Measurements from ENCODE around the gene ENC1. TPM values are rescaled to one million over a fixed set of nuclear protein-coding genes. Genes with fewer than 3 reads are reported as not detected.
A peak's percentile ranks its signal among the peaks of the same experiment; 100 is the strongest.

The ENC1 gene
- total RNA-seq, 1 experiment from 2014 or later: 24.5 TPM

- intact Hi-C loops (cut with micrococcal nuclease): loop anchor here (1.0 to 5.0 kb wide), 5 partner anchors 233 to 409 kb away; no protein-coding TSS in a partner anchor
- ChIA-PET CTCF (interaction anchor here (0.5 to 1.4 kb wide), 7 partner anchors 98 to 739 kb away, joined by 3 to 11 read pairs (median 4); no protein-coding TSS in a partner anchor), POLR2A (ENCODE audit: unreplicated experiment) (interaction anchor here (0.5 to 1.0 kb wide), 5 partner anchors 9 to 826 kb away, joined by 3 to 9 read pairs (median 4); no protein-coding TSS in a partner anchor)
- Histone ChIP-seq H3K27ac (ENCODE audit: low read length) (peak overlapping the region; percentile 69), H3K9ac (ENCODE audit: low read length) (peak overlapping the region; percentile 78), H3K27me3 (ENCODE audit: low read length) (no peaks in the 10 kb centered on the region), H3K4me2 (ENCODE audit: low read length) (peak overlapping the region; percentile 89), H3K4me1 (ENCODE audit: insufficient read depth, low read length) (peaks cover 51% of the 10 kb centered on the region), H2AFZ (ENCODE audit: low read length) (peak overlapping the region; percentile 73), H3K79me2 (ENCODE audit: low read length) (peaks cover 43% of the 10 kb centered on the region), H3F3A (ENCODE audit: low read length, unreplicated experiment) (peaks cover 6% of the 10 kb centered on the region), H4K20me1 (ENCODE audit: low read length) (peaks cover 20% of the 10 kb centered on the region), H3K9me3 (ENCODE audit: low read length) (no peaks in the 10 kb centered on the region), H3K9me2 (replicated peaks; ENCODE audit: low read length) (no peaks in the 10 kb centered on the region), H3K4me3 (ENCODE audit: low read length) (peak overlapping the region; percentile 91), H3K36me3 (ENCODE audit: low read depth, low read length) (peaks cover under 1% of the 10 kb centered on the region; the same call in 1 of the 2 replicates)
- peak; percentile 41 for ATAC-seq
- no TSS peak for BruUV-seq (replicated peaks)
- TF ChIP-seq EZH2 (IDR thresholded peaks at IDR 0.05; ENCODE audit: low read length, unreplicated experiment): no peak
- TF ChIP-seq CTCF (conservative IDR thresholded peaks at IDR 0.05; ENCODE audit: low read depth, low read length): no peak
- no peak for TF ChIP-seq EZH2phosphoT487 (IDR thresholded peaks at IDR 0.05; ENCODE audit: borderline replicate concordance, low read length)
- DNase-seq: peak; percentile 89
Observed at GRCh38 chr5:74640954-74641734, 616 bp upstream of the ENC1 start.

- Histone ChIP-seq H3K4me3 (ENCODE audit: low read length) (peak overlapping the region; percentile 91), H3K9me2 (replicated peaks; ENCODE audit: low read length) (no peaks in the 10 kb centered on the region), H3K27me3 (ENCODE audit: low read length) (no peaks in the 10 kb centered on the region), H3F3A (ENCODE audit: low read length, unreplicated experiment) (peaks cover 6% of the 10 kb centered on the region), H3K9ac (ENCODE audit: low read length) (peak overlapping the region; percentile 78), H3K27ac (ENCODE audit: low read length) (peak overlapping the region; percentile 69), H3K79me2 (ENCODE audit: low read length) (peaks cover 55% of the 10 kb centered on the region), H2AFZ (ENCODE audit: low read length) (peak overlapping the region; percentile 73; the same call in 1 of the 2 replicates), H3K9me3 (ENCODE audit: low read length) (no peaks in the 10 kb centered on the region), H3K4me2 (ENCODE audit: low read length) (peak overlapping the region; percentile 89), H4K20me1 (ENCODE audit: low read length) (peaks cover 33% of the 10 kb centered on the region), H3K36me3 (ENCODE audit: low read depth, low read length) (peaks cover 13% of the 10 kb centered on the region), H3K4me1 (ENCODE audit: insufficient read depth, low read length) (peaks cover 63% of the 10 kb centered on the region)
- DNase-seq (peak; percentile 26), ATAC-seq (peak; percentile 2)
- TF ChIP-seq CTCF (conservative IDR thresholded peaks at IDR 0.05; ENCODE audit: low read depth, low read length) (no peak), EZH2 (IDR thresholded peaks at IDR 0.05; ENCODE audit: low read length, unreplicated experiment) (no peak), EZH2phosphoT487 (IDR thresholded peaks at IDR 0.05; ENCODE audit: borderline replicate concordance, low read length) (no peak)
- intact Hi-C loops (cut with micrococcal nuclease): loop anchor here (2.0 to 5.0 kb wide), 5 partner anchors 65 to 408 kb away; no protein-coding TSS in a partner anchor
- POLR2A ChIA-PET (ENCODE audit: unreplicated experiment): interaction anchor here (0.5 to 1.0 kb wide), 3 partner anchors 197 to 544 kb away, joined by 4 to 9 read pairs (median 5); no protein-coding TSS in a partner anchor
- CTCF ChIA-PET: no interaction called here
- BruUV-seq (replicated peaks): no TSS peak
Observed at GRCh38 chr5:74639807-74640449, 600 bp downstream of the ENC1 start.
